ENCODE measurements around the gene ASTN2.
"Not testable (repeated sequence)": the region's sequence is repeated elsewhere in the genome, so short reads cannot be mapped to it uniquely, and the experiment has no call there.

Gene ASTN2

GRCh38 chr9:116927726-116928125, 487.1 kb downstream of the ASTN2 start:
- no peak for TF ChIP-seq CTCF (conservative IDR thresholded peaks at IDR 0.05)
- TF ChIP-seq ZFX (IDR thresholded peaks at IDR 0.05) = no peak
- H3K27ac ChIP-seq = no peak overlapping the region

- no peak for TF ChIP-seq ZFX (IDR thresholded peaks at IDR 0.05)
- TF ChIP-seq CTCF (conservative IDR thresholded peaks at IDR 0.05) = no peak
- no peak overlapping the region for H3K27ac ChIP-seq
Measured at GRCh38 chr9:116925121-116925520, 489.7 kb downstream of the ASTN2 start.

GRCh38 chr9:116924462-116925110, 490.3 kb downstream of the ASTN2 start:
- H3K27ac ChIP-seq = no peak overlapping the region
- TF ChIP-seq CTCF (conservative IDR thresholded peaks at IDR 0.05) = no peak
- no peak for TF ChIP-seq ZFX (IDR thresholded peaks at IDR 0.05)

- H3K27ac ChIP-seq = not testable (repeated sequence)
Measured at GRCh38 chr9:116917895-116918508, 496.9 kb downstream of the ASTN2 start.

- TF ChIP-seq ZFX (IDR thresholded peaks at IDR 0.05) (no peak), CTCF (conservative IDR thresholded peaks at IDR 0.05) (no peak)
Measured at GRCh38 chr9:116913536-116913935, 501.3 kb downstream of the ASTN2 start.

GRCh38 chr9:116910201-116910600, 504.7 kb downstream of the ASTN2 start:
- no peak overlapping the region for H3K27ac ChIP-seq
- TF ChIP-seq ZFX (IDR thresholded peaks at IDR 0.05) (no peak), CTCF (conservative IDR thresholded peaks at IDR 0.05) (no peak; the same call in 1 of the 2 replicates)

More at GRCh38 chr9:116913536-116913935, 501.3 kb downstream of the ASTN2 start:
- H3K27ac ChIP-seq = no peak overlapping the region

- TF ChIP-seq ZFX (IDR thresholded peaks at IDR 0.05) = no peak
- H3K27ac ChIP-seq = no peak overlapping the region
Measured at GRCh38 chr9:116907989-116908388, 506.9 kb downstream of the ASTN2 start.

- no peak for TF ChIP-seq CTCF (conservative IDR thresholded peaks at IDR 0.05)
- no peak for TF ChIP-seq ZFX (IDR thresholded peaks at IDR 0.05)
- no peak overlapping the region for H3K27ac ChIP-seq
Measured at GRCh38 chr9:116905171-116905588, 509.7 kb downstream of the ASTN2 start.
